A673 (cell line): ENCODE measurements around the gene FOXP2.

ENCODE experiments used
- CTCF ChIP-seq: fragments of 300-800, 200-600 bp; sonication (generic); conservative IDR thresholded peaks from 2 replicates; pipeline ENCODE4 v1.5.1; 2017; ENCODE audit warnings: low read depth, mild to moderate bottlenecking, antibody characterized with exemption, low read length, moderate library complexity, mixed read lengths
- EZH2 ChIP-seq: fragments of 200-600 bp; sonication (generic); IDR thresholded peaks from 2 replicates; pipeline ENCODE4 v1.6.1; 2017; ENCODE audit warnings: borderline replicate concordance, low read depth, mild to moderate bottlenecking, mixed read lengths, antibody characterized with exemption, low read length; ENCODE audit not compliant: poor library complexity, severe bottlenecking

GRCh38 chr7:114530057-114530611 lies 115.5 kb downstream of the FOXP2 start:
- TF ChIP-seq CTCF (no peak), EZH2 (no peak)
